Stimulated activated naive CD8-positive, alpha-beta T cell treated with anti-CD3 and anti-CD28 coated beads, Interleukin-15, Interleukin-2, amounts not matched to agents 100 ng/mL and 50 ng/mL, for 24 hours (primary cell): ENCODE results near the gene KCNJ2.

ENCODE experiments used
- H3K27ac Mint-ChIP-seq: one replicate; pipeline ENCODE4 v1.8.0; 2021; ENCODE audit warnings: mild to moderate bottlenecking, mixed read lengths
- H3K27me3 Mint-ChIP-seq: one replicate; pipeline ENCODE4 v1.8.0; 2021; ENCODE audit warnings: mixed read lengths
- H3K36me3 Mint-ChIP-seq: one replicate; pipeline ENCODE4 v1.8.0; 2021; ENCODE audit warnings: low read depth, mixed read lengths
- H3K4me1 Mint-ChIP-seq: one replicate; pipeline ENCODE4 v1.8.0; 2021; ENCODE audit warnings: low read depth, mixed read lengths
- H3K4me3 Mint-ChIP-seq: one replicate; pipeline ENCODE4 v1.8.0; 2021; ENCODE audit warnings: mild to moderate bottlenecking, mixed read lengths
- H3K9me3 Mint-ChIP-seq: one replicate; pipeline ENCODE4 v1.8.0; 2021; ENCODE audit warnings: mixed read lengths

KCNJ2 gene

DNA sequence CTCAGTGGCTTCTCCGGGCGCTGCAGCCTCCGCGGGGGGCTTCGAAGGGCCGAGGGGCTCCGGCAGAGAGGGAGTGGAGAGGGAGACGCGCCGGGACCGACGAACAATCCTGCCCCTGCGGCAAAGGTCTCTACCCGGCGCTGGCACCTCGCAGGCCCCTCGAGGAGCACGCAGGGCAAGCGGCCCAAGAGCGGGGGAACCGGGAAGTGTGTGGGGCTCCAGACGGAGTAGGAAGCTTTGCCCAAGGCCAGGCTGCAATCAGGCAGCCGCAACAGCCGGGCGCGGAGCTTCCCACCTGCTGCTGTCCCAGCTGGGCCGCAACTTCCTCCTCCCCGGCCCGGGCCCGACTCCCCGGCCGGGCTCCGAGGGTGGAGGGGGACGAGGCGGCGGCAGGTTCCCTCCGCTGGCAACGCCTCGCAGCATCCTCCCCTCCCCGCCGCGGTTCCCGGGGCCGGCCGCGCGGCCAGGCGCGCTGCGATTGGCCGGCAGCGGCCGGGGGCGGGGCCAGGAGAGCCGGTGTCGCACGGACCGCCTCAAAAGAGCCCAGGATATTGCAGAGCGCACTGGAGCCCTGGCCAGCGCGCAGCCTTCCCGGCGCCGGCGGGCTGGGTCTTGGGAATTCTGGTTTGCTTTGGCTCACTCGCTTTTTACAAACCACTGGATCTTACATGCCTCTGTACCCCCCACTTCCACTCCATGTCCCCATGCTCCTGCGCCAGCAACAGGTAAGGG, at the start of gene KCNJ2:
Gene KCNJ2, plus strand, starts transcription at position 556 of the 732 bp plus-strand sequence. CDS start 5,508 bp downstream, outside the sequence.
- H3K36me3 Mint-ChIP-seq = no peaks in the 10 kb centered on the region
- H3K27me3 Mint-ChIP-seq = peaks cover 68% of the 10 kb centered on the region
- H3K4me1 Mint-ChIP-seq = peaks cover 17% of the 10 kb centered on the region
- peak within 1 kb of the TSS; percentile 75 for H3K4me3 Mint-ChIP-seq
- no peaks in the 10 kb centered on the region for H3K9me3 Mint-ChIP-seq
- H3K27ac Mint-ChIP-seq = no peak within 1 kb of the TSS

DNA sequence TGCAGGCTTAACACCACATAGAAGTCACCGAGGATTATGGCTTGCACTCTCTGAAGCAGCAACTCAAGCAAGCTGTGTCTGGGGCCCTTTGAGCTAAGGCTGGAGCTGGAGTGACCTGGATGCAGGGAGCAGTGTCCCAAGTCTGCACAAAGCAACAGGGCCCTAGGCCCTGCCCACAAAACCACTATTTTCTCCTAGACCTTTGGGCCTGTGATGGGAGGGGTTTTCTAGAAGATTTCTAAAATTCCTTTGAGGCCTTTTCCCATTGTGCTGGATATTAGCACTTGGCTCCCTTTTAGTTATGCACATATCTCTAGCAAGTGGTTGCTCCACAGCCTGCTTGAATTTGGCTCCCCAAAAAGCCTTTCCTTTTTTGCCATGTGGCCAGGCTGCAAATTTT, 49.8 kb upstream of the KCNJ2 start:
- H3K27ac Mint-ChIP-seq = no peak overlapping the region
- no peak overlapping the region for H3K4me3 Mint-ChIP-seq
- H3K36me3 Mint-ChIP-seq = no peaks in the 10 kb centered on the region
- H3K27me3 Mint-ChIP-seq = no peaks in the 10 kb centered on the region
- no peaks in the 10 kb centered on the region for H3K9me3 Mint-ChIP-seq
- no peaks in the 10 kb centered on the region for H3K4me1 Mint-ChIP-seq

DNA sequence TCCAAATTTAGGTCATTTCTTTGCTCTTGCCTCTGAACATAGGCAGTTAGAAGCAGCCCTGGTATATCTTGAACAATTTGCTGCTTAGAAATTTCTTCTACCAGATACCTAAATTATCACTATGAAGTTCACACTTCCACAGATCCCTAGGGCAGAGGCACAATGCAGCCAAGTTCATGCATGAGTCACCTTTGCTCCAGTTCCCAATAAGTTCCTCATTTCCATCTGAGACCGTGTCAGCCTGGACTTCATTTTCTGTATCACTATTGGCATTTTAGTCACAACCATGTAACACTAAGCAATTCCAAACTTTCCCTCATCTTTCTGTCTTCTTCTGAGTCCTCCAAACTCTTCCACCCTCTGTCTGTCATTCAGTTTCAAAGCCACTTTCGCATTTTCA, 49.3 kb upstream of the KCNJ2 start:
- no peak overlapping the region for H3K4me3 Mint-ChIP-seq
- H3K27me3 Mint-ChIP-seq = no peaks in the 10 kb centered on the region
- H3K9me3 Mint-ChIP-seq = no peaks in the 10 kb centered on the region
- no peaks in the 10 kb centered on the region for H3K4me1 Mint-ChIP-seq
- H3K27ac Mint-ChIP-seq = no peak overlapping the region
- H3K36me3 Mint-ChIP-seq = no peaks in the 10 kb centered on the region

DNA sequence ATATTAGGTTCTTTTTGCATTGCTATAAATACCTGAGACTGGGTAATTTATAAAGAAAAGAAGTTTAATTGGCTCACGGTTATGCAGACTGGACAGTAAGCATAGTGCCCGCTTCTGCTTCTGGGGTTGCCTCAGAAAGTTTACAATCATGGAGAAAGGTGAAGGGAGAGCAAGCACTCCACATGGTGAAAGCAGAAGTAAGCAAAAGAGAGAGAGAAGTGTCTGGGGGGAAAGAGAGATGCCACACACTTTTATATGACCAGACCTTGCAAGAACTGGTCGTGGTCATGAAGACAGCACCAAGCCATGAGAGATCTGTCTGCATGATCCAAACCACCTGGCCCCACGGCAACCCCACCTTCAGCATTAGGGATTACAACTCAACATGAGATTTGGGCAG, 48.9 kb upstream of the KCNJ2 start:
- H3K27ac Mint-ChIP-seq = no peak overlapping the region
- no peaks in the 10 kb centered on the region for H3K36me3 Mint-ChIP-seq
- H3K4me3 Mint-ChIP-seq = no peak overlapping the region
- no peaks in the 10 kb centered on the region for H3K4me1 Mint-ChIP-seq
- no peaks in the 10 kb centered on the region for H3K27me3 Mint-ChIP-seq
- H3K9me3 Mint-ChIP-seq = no peaks in the 10 kb centered on the region

DNA sequence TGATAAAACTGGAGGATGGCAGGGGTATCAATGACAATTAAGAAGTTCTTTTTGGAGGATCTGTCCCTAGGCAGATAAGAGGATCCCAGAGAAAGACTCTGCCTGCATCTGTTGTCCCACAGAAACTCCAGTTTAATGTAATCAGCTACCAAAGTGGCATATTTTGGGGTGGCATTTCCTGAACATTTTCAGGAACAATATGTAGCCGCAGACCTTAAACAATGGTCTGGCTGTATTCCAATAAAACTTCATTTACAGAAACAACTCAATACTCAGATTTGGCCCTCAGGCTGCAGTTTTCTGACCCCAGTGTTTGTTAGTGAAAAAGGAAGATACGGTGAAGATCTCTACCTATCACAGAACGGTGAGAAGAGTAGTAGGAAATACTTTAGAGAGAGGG, 48.2 kb upstream of the KCNJ2 start:
- Mint-ChIP-seq H3K9me3 (no peaks in the 10 kb centered on the region), H3K4me1 (no peaks in the 10 kb centered on the region), H3K27ac (no peak overlapping the region), H3K36me3 (no peaks in the 10 kb centered on the region), H3K4me3 (no peak overlapping the region), H3K27me3 (no peaks in the 10 kb centered on the region)

DNA sequence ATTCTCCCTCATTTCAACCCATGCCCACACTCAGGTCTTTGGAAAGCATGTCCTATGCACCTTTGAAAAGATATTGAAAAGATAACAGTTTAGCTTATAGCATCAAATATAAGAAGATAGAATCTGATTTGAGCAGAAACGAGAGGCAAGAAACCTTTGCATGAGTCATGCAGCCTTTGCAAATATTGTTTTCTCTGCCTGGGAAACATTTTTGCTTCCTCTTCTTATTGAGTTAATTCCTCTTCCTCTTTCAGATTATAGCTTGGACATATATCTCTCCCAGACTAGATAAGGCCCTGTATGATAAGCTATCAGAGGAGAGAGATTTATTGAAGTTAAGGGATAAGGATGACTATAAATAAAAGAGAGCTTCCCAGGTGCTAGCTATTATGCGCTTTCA, 46.1 kb upstream of the KCNJ2 start:
- Mint-ChIP-seq H3K27ac (no peak overlapping the region), H3K4me3 (no peak overlapping the region), H3K27me3 (no peaks in the 10 kb centered on the region), H3K36me3 (no peaks in the 10 kb centered on the region), H3K4me1 (no peaks in the 10 kb centered on the region), H3K9me3 (no peaks in the 10 kb centered on the region)

DNA sequence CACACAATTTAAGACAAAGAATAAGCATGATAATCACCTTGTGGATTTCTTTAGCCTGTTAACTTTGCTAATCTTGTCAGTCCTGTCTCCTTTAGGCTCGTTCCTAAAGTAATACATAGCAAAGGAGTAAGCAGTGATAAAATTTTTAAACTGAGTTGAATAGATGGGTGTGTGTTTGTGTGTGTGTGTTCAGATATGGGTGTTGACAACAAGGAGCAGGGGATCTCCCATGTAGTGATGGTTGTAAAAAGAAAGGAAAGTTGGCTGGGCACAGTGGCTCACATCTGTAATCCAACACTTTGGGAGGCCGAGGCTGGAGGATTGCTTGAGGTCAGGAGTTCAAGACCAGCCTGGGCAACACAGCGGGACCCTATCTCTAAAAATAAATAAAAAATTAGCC, 44.6 kb upstream of the KCNJ2 start:
- Mint-ChIP-seq H3K27me3 (no peaks in the 10 kb centered on the region), H3K4me1 (no peaks in the 10 kb centered on the region), H3K27ac (no peak overlapping the region), H3K36me3 (no peaks in the 10 kb centered on the region), H3K4me3 (no peak overlapping the region), H3K9me3 (no peaks in the 10 kb centered on the region)

DNA sequence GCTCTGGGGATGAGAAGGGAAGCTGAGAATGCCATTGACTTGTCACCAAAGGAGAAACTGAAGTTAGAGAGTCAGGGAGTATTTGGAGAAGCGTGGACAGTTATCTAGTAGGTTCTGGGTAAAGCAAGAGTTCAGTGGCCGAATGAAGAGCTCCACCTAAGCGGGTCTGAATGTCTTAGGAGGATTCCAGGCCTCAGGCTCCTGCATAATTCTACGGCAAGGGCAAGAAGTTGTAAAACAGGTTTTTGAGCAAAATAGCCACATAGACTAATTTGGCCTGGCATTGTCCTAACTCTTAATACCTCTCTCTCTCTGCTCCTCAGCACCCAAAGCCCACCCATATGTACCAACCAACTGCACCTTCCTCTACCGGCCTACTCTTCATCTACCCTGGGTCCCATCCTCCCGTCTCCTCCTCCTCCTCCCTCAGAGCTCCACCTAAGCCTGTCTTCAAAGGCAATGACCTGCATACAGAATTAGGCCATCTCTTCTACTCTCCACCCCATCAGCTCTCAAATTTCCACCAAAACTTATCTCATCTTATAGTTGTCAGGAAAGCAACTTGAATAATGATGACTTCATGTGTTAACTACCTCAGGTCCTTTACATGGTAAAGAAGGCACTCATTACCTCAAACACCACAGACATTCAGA, 42.0 kb upstream of the KCNJ2 start:
- Mint-ChIP-seq H3K4me3 (no peak overlapping the region), H3K27ac (no peak overlapping the region), H3K36me3 (no peaks in the 10 kb centered on the region), H3K27me3 (no peaks in the 10 kb centered on the region), H3K9me3 (no peaks in the 10 kb centered on the region), H3K4me1 (no peaks in the 10 kb centered on the region)

DNA sequence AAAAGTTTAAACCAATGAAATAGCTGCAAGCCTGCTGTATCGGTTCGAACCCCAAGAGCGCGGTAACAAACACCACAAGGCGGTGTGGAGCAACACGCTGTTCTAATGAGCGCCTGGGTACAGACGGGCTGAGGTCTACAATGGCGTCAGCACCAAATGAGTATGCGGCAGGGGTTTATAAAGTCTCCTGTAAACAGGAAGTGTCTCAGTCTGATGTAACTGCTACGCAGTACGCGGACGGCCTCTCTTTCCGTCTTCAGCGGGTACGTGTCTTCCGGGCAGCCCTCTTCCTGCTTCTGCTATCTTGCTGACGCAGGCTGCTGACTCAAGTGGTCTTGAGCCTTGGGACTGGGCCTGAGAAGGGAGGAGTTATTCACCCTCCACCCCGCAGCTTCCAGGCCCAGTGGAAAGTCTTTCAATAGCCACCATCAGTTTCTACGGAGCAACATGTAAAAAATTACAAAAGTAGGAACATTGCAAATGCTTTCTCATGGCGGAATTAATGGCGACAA, 40.5 kb upstream of the KCNJ2 start:
- no peak overlapping the region for H3K4me3 Mint-ChIP-seq
- H3K36me3 Mint-ChIP-seq = no peaks in the 10 kb centered on the region
- no peak overlapping the region for H3K27ac Mint-ChIP-seq
- H3K27me3 Mint-ChIP-seq = no peaks in the 10 kb centered on the region
- H3K4me1 Mint-ChIP-seq = no peaks in the 10 kb centered on the region
- no peaks in the 10 kb centered on the region for H3K9me3 Mint-ChIP-seq

DNA sequence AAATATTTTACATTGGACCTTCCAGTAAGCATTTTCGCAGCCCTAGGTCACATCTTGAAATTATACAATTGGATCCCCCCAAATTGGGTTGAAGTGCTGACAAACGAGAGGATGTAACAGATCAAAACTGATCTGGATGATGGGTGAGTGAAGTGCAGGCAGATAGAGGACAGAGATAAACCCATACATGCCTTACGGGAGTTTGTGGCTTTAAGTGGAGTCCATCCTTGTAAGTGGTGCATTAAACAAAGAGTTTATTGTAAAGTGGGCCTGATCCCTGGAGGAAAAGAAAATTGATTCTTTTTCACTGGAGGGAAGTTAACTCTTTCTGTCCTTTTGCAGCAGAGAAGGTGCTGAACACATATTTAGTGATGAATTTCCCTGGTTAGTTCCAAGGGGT, 39.0 kb upstream of the KCNJ2 start:
- Mint-ChIP-seq H3K9me3 (no peaks in the 10 kb centered on the region), H3K36me3 (no peaks in the 10 kb centered on the region), H3K4me1 (no peaks in the 10 kb centered on the region), H3K27ac (no peak overlapping the region), H3K4me3 (no peak overlapping the region), H3K27me3 (no peaks in the 10 kb centered on the region)

DNA sequence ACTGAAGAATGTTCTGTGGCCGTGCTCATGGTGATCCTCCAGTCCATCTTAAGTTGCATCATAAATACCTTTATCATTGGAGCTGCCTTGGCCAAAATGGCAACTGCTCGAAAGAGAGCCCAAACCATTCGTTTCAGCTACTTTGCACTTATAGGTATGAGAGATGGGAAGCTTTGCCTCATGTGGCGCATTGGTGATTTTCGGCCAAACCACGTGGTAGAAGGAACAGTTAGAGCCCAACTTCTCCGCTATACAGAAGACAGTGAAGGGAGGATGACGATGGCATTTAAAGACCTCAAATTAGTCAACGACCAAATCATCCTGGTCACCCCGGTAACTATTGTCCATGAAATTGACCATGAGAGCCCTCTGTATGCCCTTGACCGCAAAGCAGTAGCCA, 36.8 kb upstream of the KCNJ2 start:
- Mint-ChIP-seq H3K27me3 (no peaks in the 10 kb centered on the region), H3K4me1 (peaks cover 9% of the 10 kb centered on the region), H3K27ac (no peak overlapping the region), H3K36me3 (no peaks in the 10 kb centered on the region), H3K4me3 (no peak overlapping the region), H3K9me3 (no peaks in the 10 kb centered on the region)

DNA sequence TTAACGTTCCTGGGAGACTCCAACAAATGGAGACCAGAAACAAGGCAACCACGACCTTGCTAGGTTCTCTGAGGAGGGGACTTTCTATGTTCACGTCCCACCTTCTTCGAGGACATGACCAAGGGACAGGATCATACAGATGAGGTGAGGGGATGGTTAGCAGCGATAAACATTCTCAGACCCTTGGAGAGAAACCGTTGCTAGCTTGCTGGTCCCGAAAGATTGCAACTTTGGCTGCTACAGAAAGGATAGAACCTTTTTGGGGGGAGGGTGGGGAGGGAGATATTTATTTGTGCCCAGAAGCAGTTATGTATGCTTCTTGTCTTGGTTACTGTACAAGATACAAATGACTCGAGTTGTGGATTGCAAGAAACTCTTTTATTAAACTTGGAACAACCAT, 35.3 kb upstream of the KCNJ2 start:
- H3K4me3 Mint-ChIP-seq = no peak overlapping the region
- H3K36me3 Mint-ChIP-seq = no peaks in the 10 kb centered on the region
- H3K27ac Mint-ChIP-seq = no peak overlapping the region
- H3K9me3 Mint-ChIP-seq = no peaks in the 10 kb centered on the region
- no peaks in the 10 kb centered on the region for H3K27me3 Mint-ChIP-seq
- H3K4me1 Mint-ChIP-seq = peaks cover 22% of the 10 kb centered on the region

DNA sequence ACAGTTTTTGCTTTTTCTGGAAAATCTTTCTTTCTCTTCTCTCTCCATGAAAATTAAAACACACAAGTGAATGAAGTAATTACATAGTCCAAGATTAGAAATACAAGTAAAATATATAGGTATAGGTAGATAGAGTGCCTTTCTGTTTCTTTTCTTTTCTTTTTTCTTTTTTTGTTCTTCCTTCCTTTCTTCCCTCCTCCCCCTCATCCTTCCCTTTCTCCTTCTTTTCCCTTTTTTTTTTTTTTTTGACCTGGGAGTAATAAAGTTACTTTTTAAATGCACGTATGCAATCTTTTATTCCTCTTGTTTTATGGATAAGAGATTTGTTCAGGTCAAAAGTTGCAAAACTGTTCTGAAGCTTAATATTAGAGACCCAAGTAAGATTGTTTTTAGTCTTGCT, 34.6 kb upstream of the KCNJ2 start:
- H3K27me3 Mint-ChIP-seq = no peaks in the 10 kb centered on the region
- H3K36me3 Mint-ChIP-seq = no peaks in the 10 kb centered on the region
- H3K9me3 Mint-ChIP-seq = no peaks in the 10 kb centered on the region
- H3K4me3 Mint-ChIP-seq = no peak overlapping the region
- H3K27ac Mint-ChIP-seq = no peak overlapping the region
- peaks cover 22% of the 10 kb centered on the region for H3K4me1 Mint-ChIP-seq

DNA sequence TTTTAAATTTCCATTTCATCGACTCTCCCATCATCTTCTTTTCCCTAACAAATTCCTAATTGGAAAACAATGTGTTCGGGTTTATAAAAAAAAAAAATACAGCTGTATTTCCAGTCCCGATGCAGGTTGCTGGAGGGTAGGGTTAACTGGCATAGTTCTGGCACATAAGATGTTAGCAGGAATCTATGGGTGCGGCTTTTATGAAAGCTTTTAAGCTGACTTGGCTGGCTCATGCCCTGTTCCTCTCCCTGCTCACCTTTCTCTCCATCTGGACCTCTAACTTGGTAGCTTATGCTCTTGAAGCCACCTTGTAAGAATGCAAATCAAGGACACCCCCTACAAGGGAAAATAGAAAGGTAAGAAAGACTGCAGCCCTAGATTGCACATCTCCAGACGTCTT, 33.2 kb upstream of the KCNJ2 start:
- H3K4me1 Mint-ChIP-seq = peaks cover 22% of the 10 kb centered on the region
- no peak overlapping the region for H3K27ac Mint-ChIP-seq
- no peaks in the 10 kb centered on the region for H3K9me3 Mint-ChIP-seq
- no peaks in the 10 kb centered on the region for H3K27me3 Mint-ChIP-seq
- H3K36me3 Mint-ChIP-seq = no peaks in the 10 kb centered on the region
- no peak overlapping the region for H3K4me3 Mint-ChIP-seq

DNA sequence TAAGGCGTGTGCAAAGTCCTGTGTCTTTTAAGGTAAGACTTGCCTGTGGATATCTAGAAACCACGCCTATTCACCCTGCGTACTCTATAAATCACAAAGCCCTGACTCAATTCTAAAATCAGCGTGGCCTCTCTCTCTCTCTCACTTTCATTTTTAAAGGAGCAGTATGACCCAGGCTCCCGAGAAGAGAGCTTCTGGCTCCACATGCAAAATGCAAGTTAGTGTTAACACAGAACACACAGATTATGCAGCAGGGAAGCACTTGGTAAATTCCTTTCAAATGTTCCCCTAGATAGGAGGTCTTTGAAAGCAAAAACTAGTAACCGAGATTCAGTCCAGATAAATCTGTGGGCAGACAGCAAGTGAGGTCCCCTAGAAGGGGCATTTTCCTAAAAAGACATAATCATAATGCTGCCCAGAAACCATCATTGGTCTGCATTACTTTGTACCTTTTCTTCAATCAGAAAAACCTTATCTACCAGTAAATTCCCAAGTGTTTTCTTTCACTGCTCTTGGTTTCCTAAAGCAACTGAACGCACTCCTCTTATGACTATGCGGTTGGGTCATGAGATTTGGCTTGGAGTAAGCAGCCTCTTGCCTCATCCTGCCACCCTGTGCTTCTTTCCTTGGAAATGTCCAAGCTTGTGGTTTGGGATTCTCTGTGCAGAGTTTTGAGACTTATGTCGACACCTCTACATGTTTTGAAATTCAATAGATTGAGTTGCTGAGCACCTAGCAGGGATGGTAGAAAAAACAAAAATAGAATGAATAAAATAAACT, 31.7 kb upstream of the KCNJ2 start:
- H3K27ac Mint-ChIP-seq = no peak overlapping the region
- H3K4me3 Mint-ChIP-seq = peak overlapping the region; percentile 64
- peaks cover 22% of the 10 kb centered on the region for H3K4me1 Mint-ChIP-seq
- H3K9me3 Mint-ChIP-seq = no peaks in the 10 kb centered on the region
- no peaks in the 10 kb centered on the region for H3K36me3 Mint-ChIP-seq
- no peaks in the 10 kb centered on the region for H3K27me3 Mint-ChIP-seq
